Adipose tissue (tissue), 3 donors: Measurements from ENCODE around the gene NUBPL. TPM values are rescaled to one million over a fixed set of nuclear protein-coding genes. Genes with fewer than 3 reads are reported as not detected.
"Not testable (repeated sequence)": the region's sequence is repeated elsewhere in the genome, so short reads cannot be mapped to it uniquely, and the experiment has no call there.

Experiments
- H3K27ac ChIP-seq: one replicate; pipeline ENCODE4 v1.5.1; 2013; ENCODE audit warnings: low read depth, low read length
- WGBS, 3 donors: extraction: QIAGEN DNeasy Blood & Tissue Kit; methylation state at CpG; one replicate each; pipeline ENCODE4 v1.1.7; 2013; 5-methylcytosine and 5-hydroxymethylcytosine counted together
- polyA plus RNA-seq, 3 donors: library from polyadenylated mRNA; stranded (reverse); fragments of 200-250 nt; gene quantifications; one replicate each; pipeline ENCODE4 v1.2.3, GENCODE V29; 2013
- donor health status: healthy with polysubstance abuse.
- donor health status: Bipolar disorder and iron deficiency.
- donor health status: healthy.

NUBPL gene
- polyA plus RNA-seq, 3 donors = 2.9 to 7.8 (median 7.5) TPM

DNA sequence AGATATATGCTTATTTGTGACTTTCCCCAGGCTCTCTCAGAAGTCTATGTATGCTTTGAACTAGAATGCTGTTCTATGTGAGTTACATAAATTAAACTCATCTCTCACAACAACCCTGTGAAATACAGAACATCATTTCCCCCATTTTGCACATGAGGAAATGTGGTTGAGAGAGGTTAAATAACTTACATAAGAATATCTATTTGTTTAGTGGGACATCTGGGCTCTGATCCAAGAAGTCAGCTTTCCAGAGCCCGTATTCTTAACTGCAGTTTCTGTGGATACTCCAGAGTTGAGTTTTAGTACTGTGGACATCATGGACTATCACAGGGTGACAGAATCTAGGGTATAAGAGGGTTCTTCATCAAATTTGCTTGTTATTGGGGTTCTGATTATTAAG is 273.4 kb downstream of the NUBPL start:
- no peak overlapping the region for H3K27ac ChIP-seq
- 33 to 63% (median 40%) methylated on average over 1 of the region's 1 CpG for WGBS, 3 donors

DNA sequence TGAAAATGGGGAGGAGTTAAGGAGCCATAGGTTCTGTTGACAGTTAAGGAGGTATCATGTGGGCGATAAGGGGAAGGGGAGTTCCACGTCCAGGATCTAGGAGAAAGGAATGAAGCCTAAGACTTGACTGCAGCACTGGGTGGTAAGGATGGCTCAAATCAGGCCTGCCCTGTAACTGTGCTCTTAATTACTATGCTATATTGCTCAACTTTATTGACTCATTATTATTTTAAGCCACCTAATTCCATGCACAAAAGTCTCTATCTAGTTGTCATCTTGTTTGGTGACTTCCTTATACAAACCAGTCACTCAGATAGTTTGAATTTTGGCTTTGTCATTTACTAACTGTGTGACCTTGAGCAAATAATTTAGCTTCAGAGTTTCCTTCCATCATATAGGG is 273.8 kb downstream of the NUBPL start:
- 87 to 97% (median 94%) methylated on average over 2 of the region's 2 CpGs for WGBS, 3 donors
- H3K27ac ChIP-seq = no peak overlapping the region

- WGBS, 3 donors = 91 to 97% (median 93%) methylated on average over 5 of the region's 5 CpGs
- H3K27ac ChIP-seq = no peak overlapping the region
Observed at GRCh38 chr14:31837031-31837430, 275.8 kb downstream of the NUBPL start.

DNA sequence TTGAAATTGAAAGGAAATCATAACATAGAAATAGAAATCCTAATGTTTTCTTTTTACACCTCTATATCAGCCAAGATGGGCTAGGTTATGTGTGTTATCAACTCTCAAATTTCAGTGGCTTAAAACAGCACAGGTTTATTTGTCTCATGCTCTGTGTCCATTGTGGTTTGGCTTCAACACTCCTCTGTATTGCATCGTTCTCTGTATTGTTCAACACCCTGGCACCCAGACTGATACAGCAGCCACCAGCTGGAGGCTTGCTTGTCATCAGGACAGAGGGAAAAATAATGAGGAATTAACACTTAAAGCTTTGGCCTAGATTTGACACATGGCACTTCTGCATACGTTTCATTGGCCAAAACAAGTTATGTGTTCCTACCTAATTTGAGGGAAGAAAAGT is 281.7 kb downstream of the NUBPL start:
- WGBS, 3 donors = 81 to 85% (median 85%) methylated on average over 2 of the region's 2 CpGs

DNA sequence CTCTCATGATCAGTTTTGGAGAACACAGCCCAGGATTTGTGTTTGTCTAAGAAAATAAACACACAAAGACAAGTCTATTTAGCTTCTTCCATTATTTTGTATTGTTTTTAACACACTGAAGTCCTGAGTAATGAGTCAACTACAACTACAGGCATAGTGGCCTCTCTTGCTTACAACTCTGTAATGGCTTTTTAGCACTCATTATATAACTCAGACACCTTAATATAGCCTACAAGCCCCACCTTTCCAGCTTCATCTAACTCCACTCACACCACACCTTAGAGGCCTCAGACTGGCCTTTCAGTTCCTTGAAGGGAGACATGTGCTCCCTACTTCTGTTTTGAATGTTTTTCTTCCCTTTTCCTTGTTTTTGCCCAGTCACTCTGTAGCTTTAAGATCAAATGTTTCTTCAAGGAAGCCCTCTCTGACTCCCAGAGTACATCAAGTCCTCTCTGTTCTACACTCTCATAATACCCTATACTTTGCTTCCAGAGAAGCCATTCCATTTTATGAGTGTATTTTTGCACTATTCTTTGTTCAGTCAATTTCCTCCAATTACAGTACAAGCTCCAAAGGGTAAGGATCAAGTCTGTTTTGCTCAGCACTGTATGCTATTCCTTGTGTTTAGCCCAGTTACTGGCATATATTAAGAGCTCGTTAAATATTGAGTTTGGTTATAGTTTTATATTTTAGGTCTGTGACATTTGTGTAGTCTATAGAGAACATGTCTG is 282.3 kb downstream of the NUBPL start:
- WGBS, 3 donors = 89 to 95% (median 94%) methylated on average over 1 of the region's 1 CpG
- no peak overlapping the region for H3K27ac ChIP-seq

More for the DNA sequence above, 281.7 kb downstream of the NUBPL start:
- no peak overlapping the region for H3K27ac ChIP-seq

GRCh38 chr14:31854508-31855075 is 293.4 kb downstream of the NUBPL start:
- H3K27ac ChIP-seq = no peak overlapping the region
- WGBS, 3 donors = 68 to 89% (median 70%) methylated on average over 2 of the region's 2 CpGs

DNA sequence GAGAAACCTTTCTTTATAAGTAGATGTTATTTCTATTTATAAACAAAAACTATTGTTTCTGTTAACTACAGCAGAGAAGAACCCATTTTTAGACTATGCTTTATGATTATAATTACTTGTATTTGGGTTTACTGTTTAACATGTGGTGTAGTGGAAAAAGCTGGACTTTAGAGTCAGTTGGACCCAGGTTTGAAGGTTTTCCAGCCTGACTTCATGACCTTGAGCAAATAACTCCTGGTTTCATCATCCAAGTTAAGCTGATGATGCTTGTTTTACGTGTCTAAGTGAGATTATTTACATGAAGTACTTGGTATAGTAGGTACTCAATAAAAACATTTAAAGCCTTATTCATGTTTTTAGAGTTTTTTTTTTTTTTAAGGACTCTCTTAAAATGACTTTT is 294.1 kb downstream of the NUBPL start:
- no peak overlapping the region for H3K27ac ChIP-seq
- WGBS, 3 donors = 95 to 99% (median 98%) methylated on average over 1 of the region's 1 CpG

DNA sequence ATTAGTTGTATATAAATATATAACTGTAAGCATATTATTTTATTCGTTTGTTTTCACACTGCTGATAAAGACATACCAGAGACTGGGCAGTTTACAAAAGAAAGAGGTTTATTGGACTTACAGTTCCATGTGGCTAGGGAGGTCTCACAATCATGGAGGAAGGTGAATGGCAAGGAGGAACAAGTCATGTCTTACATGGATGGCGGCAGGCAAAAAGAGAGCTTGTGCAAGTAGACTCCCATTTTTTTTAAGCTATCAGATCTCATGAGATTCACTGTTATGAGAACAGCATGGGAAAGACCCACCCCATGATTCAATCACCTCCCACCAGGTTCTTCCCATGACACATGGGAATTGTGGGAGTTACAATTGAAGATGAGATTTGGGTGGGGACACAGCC is 294.8 kb downstream of the NUBPL start:
- WGBS, 3 donors = 93 to 96% (median 93%) methylated on average over 2 of the region's 2 CpGs

GRCh38 chr14:31858868-31859267 is 297.7 kb downstream of the NUBPL start:
- no peak overlapping the region for H3K27ac ChIP-seq
- WGBS, 3 donors = 93 to 100% (median 98%) methylated on average over 1 of the region's 1 CpG

More for the DNA sequence above, 294.8 kb downstream of the NUBPL start:
- not testable (repeated sequence) for H3K27ac ChIP-seq

- 92 to 94% (median 93%) methylated on average over 13 of the region's 13 CpGs for WGBS, 3 donors
- H3K27ac ChIP-seq = no peak overlapping the region
Observed at GRCh38 chr14:31864937-31865855, 304.0 kb downstream of the NUBPL start.

GRCh38 chr14:31867570-31867969 is 306.4 kb downstream of the NUBPL start:
- H3K27ac ChIP-seq = no peak overlapping the region

DNA sequence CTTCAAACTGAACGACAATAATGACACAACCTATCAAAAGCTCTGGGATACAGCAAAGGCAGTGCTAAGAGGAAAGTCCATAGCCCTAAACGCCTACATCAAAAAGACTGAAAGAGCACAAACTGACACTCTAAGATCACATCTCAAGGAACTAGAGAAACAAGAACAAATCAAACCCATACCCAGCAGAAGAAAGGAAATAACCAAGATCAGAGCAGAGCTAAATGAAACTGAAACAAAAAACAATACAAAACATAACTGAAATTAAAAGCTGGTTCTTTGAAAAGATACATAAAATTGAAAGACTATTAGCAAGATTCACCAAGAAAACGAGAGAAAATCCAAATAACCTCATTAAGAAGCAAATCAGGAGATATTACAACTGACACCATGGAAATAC is 306.9 kb downstream of the NUBPL start:
- not testable (repeated sequence) for H3K27ac ChIP-seq
- WGBS, 3 donors = 87 to 93% (median 88%) methylated on average over 3 of the region's 3 CpGs

- WGBS, 3 donors = 84 to 87% (median 86%) methylated on average over 7 of the region's 7 CpGs
- no peak overlapping the region for H3K27ac ChIP-seq
Observed at GRCh38 chr14:31876741-31877140, 315.5 kb downstream of the NUBPL start.

DNA sequence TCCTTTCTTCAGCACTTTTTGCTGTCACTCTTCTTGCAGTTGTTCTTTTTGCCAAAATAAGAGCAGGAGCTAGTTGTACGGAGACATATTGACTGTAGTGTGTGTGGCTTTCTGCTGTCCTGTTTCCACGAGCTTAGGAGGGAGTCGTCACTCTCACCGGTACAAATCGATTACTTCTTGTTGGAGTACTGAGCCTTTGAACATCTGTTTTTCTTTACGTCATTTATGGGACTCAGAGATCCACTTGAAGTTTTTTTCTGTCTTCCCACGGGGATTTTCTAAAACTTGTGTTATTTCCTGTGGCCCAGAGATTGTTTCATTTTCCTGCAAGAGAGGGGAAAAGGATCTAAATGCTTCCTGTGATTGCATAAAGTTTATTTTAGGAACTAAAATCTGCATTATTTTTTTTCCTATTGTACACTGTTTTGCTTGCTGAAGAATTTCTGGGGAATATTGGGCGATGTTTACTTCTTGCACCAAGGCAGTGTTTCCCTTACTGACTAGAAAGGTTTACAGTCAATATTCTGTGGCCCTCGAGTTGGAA is 316.1 kb downstream of the NUBPL start:
- no peak overlapping the region for H3K27ac ChIP-seq
- WGBS, 3 donors = 22 to 45% (median 28%) methylated on average over 9 of the region's 9 CpGs

- WGBS, 3 donors = 65 to 81% (median 68%) methylated on average over 7 of the region's 7 CpGs
- H3K27ac ChIP-seq = no peak overlapping the region
Observed at GRCh38 chr14:31879661-31880348, 318.6 kb downstream of the NUBPL start.

DNA sequence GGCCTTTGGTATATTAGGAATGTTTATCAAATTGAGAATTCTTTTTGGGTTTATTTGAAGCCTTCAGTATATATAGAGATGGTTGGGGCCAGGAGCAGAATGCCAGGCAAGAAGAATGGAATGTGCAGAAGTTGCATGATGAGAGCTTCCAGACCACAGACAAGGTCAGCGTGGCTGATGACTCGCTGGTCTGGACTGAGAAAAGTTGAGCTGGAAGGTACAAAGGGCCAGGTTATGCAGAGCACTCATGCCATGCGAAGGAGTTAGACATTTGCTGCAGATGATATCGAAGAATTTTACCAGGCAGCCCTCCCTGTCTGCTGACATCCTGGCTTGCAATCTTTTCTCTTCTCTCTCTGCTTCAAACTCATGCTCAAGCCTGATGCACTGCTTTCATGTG is 319.7 kb downstream of the NUBPL start:
- whole genome bisulfite sequencing, 3 donors = 80 to 83% (median 82%) methylated on average over 4 of the region's 4 CpGs
- no peak overlapping the region for H3K27ac ChIP-seq

- WGBS, 3 donors = 85 to 91% (median 90%) methylated on average over 4 of the region's 4 CpGs
- no peak overlapping the region for H3K27ac ChIP-seq
Observed at GRCh38 chr14:31881531-31882310, 320.5 kb downstream of the NUBPL start.

DNA sequence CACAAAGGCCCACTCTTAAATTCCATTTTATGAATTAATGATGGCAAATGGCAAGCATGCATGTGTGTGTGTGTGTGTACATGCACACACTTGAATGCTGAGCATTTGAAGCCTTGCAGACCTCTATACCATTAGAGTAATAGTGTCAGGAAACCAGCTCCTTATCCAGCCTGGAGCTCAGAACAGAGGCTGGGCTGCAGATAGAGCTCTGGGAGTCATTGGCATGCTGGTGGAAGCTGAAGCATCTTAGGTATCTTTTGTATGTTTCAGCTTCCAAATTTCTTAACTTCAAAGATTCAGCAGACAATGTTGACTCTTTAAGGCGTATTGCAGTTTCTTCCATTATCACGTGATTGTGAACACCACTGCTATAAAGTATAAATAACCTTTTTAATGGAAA is 323.0 kb downstream of the NUBPL start:
- H3K27ac ChIP-seq = no peak overlapping the region
- 69 to 93% (median 92%) methylated on average over 2 of the region's 2 CpGs for WGBS, 3 donors
